Thoracic aorta (tissue), 2 donors: Measurements from ENCODE around the gene GPC3. TPM values are rescaled to one million over a fixed set of nuclear protein-coding genes. Genes with fewer than 3 reads are reported as not detected.

Experiments used
- ATAC-seq: fragments of 150-250 bp; one replicate; pipeline ENCODE4 v1.8.0; 2017; ENCODE audit warnings: low read depth; ENCODE audit not compliant: insufficient number of reproducible peaks, low FRiP score
- DNase-seq: peaks from one replicate; pipeline ENCODE4 v3.0.0-alpha.2; 2020; ENCODE audit warnings: low spot score
- H3K27ac ChIP-seq, 2 donors: fragments of 200-600 bp; sonication (generic); 1 replicate in 1 of 2; 2 replicates in 1 of 2; pipeline ENCODE4 v1.5.1; 2016; ENCODE audit warnings: mild to moderate bottlenecking in 2 of 2, moderate library complexity in 2 of 2
- H3K27me3 ChIP-seq: fragments of 200-600 bp; sonication (generic); replicated peaks from 2 replicates; pipeline ENCODE4 v1.6.0; 2016; ENCODE audit warnings: mild to moderate bottlenecking; ENCODE audit not compliant: insufficient read depth
- H3K36me3 ChIP-seq: fragments of 200-600 bp; sonication (generic); one replicate; pipeline ENCODE4 v1.5.1; 2016
- H3K4me1 ChIP-seq, 2 donors: fragments of 200-600 bp; sonication (generic); 1 replicate in 1 of 2; 2 replicates in 1 of 2; pipeline versions ENCODE4 v1.5.1 to v1.6.0; 2016; ENCODE audit warnings: low read depth in 2 of 2, mild to moderate bottlenecking in 1 of 2; ENCODE audit not compliant: control insufficient read depth in 1 of 2
- H3K4me3 ChIP-seq: fragments of 200-600 bp; sonication (generic); 2 replicates; pipeline ENCODE4 v1.5.1; 2016; ENCODE audit warnings: mild to moderate bottlenecking
- H3K9me3 ChIP-seq: fragments of 200-600 bp; sonication (generic); 2 replicates; pipeline ENCODE4 v1.5.1; 2016
- total RNA-seq, 2 donors: library from RNA; depleted of rRNA; stranded (reverse); fragments of >200 nt; gene quantifications; one replicate each; pipeline versions ENCODE4 v1.1.0 to v1.2.3, GENCODE V29; 2016
- TF ChIP-seq, protein P1 (sequence below): fragments of 200-600 bp; sonication (generic); IDR thresholded peaks from one replicate; pipeline ENCODE4 v1.5.1; 2019; ENCODE audit warnings: antibody characterized with exemption

GPC3 gene
- total RNA-seq, 2 donors from 2014 or later: 2.6 to 5.6 TPM

DNA sequence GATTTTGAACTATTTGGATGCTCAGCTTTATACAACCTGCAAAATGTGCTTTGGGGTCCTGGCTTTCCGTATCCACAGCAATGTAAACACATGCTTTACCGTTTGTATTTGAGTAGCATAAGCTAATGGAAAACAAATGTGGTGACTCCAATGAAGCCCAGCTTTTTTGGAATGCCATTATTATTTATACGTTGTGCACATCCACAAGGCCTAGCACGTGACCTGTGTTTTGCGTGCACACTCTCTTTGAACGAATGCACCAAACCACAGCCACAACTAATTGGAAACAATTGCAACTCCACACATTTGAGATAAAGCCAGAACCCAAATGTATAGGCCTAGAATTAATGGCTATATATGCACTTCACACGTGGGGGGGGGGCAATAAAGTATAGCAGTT lies 380.6 kb downstream of the GPC3 start:
- H3K9me3 ChIP-seq: no peaks in the 10 kb centered on the region
- no peaks in the 10 kb centered on the region for H3K36me3 ChIP-seq
- H3K27me3 ChIP-seq: no peaks in the 10 kb centered on the region
- DNase-seq: no peak
- no peak overlapping the region for H3K27ac ChIP-seq
- peaks cover 12 to 23% of the 10 kb centered on the region in 2 donors for H3K4me1 ChIP-seq
- ATAC-seq: no peak
- H3K4me3 ChIP-seq: no peak overlapping the region
- TF ChIP-seq, protein P1, sequence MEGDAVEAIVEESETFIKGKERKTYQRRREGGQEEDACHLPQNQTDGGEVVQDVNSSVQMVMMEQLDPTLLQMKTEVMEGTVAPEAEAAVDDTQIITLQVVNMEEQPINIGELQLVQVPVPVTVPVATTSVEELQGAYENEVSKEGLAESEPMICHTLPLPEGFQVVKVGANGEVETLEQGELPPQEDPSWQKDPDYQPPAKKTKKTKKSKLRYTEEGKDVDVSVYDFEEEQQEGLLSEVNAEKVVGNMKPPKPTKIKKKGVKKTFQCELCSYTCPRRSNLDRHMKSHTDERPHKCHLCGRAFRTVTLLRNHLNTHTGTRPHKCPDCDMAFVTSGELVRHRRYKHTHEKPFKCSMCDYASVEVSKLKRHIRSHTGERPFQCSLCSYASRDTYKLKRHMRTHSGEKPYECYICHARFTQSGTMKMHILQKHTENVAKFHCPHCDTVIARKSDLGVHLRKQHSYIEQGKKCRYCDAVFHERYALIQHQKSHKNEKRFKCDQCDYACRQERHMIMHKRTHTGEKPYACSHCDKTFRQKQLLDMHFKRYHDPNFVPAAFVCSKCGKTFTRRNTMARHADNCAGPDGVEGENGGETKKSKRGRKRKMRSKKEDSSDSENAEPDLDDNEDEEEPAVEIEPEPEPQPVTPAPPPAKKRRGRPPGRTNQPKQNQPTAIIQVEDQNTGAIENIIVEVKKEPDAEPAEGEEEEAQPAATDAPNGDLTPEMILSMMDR: no peak

DNA sequence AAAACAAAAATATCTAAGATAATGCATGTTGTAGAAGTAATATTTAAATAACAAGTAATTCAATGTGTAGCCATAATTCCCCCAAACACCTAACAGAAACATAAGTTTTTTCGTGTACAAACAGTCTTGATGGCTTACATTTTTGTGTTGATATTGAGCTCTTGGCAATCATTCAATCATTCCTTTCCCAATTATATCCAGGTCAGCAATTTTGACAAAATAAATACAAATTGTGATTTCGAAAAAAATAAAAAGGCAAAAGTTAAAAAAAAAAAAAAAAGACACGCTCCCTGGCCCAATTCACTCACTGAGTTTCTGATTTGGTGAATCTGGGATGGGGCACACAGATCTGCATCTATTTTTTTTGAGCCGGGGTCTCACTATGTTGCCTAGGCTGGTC lies 382.5 kb downstream of the GPC3 start:
- Histone ChIP-seq H3K9me3 (no peaks in the 10 kb centered on the region), H3K36me3 (no peaks in the 10 kb centered on the region), H3K4me1 (peaks cover 5 to 9% of the 10 kb centered on the region in 2 donors), H3K27me3 (no peaks in the 10 kb centered on the region), H3K27ac (no peak overlapping the region), H3K4me3 (no peak overlapping the region)
- ATAC-seq (no peak), DNase-seq (no peak)
- TF ChIP-seq, protein P1: no peak

DNA sequence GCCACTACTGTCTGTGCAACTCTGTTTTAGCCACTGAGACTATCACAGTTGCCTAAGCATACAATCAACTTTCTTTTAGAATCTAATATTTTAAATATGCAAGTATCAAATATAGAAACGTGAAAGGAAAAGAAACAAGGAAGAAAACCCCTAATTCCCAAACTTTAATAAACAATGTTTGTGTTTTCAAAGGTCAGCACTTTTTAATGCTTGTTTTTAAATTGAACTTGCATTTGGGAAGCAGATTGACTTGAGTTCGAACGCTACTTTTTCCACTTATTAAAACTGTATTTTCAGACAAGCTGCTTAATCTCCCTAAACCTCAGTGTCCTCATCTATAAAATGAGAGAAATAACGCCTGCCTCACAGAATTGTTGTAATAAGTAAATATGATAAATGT lies 384.3 kb downstream of the GPC3 start:
- Histone ChIP-seq H3K36me3 (no peaks in the 10 kb centered on the region), H3K4me3 (no peak overlapping the region), H3K9me3 (no peaks in the 10 kb centered on the region), H3K27me3 (no peaks in the 10 kb centered on the region), H3K27ac (no peak overlapping the region), H3K4me1 (no peaks in the 10 kb centered on the region)
- TF ChIP-seq, protein P1: no peak
- no peak for DNase-seq
- ATAC-seq: no peak

DNA sequence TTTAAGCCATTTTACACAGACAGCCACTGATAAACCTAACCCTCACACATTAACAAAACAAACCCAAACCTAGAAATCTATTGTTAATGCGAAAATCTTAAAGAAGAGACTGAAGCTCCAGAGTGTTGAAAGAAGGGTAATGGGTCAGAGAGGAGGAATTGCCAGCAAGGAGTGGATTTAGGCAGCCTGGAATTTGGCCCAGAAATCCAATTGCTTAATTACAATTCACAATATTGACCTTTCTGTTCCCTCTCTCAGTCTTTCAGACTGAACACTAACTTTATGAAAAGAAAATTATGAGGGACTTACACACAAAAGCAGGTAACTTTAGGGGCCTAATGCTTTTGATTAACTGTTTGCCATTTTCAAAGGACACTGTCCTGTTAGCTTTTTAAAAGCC lies 384.9 kb downstream of the GPC3 start:
- DNase-seq: no peak

DNA sequence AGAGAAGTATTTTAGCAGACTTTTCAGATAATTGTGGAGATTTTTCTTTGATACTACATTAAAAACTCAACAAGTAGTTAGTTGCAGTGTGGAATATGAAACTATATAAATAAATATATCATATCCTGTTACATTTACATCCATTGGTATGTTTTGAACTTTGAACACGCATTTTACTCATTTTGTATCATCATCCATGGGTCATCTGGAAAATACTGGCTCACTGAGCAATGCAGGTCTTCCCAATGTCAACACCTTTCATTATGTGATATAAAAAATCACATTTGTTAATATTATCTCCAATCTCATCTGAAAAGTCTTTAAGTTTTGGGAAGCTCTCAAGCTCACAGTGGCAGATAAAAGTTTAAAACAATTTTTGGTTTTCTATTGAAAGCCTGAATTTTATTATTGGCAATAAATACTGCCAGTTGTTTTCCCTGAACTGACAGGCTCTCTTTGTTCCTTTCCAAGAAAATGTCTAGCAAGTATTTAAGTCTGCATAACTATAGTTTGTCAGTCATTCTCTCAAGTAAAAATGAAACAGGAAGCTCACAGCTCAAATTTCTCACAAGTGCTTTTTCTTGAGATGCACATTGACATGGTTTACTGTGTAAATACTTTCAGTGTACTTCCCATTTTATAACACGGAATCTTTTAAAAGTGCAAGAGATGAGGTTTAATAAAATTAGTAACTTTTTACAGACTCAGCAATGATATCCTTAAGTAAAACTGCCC lies 386.6 kb downstream of the GPC3 start:
- H3K9me3 ChIP-seq: no peaks in the 10 kb centered on the region
- ATAC-seq (no peak), DNase-seq (no peak)
- TF ChIP-seq, protein P1: no peak
- H3K36me3 ChIP-seq: no peaks in the 10 kb centered on the region
- H3K27ac ChIP-seq: no peak overlapping the region
- no peaks in the 10 kb centered on the region for H3K4me1 ChIP-seq
- H3K27me3 ChIP-seq: no peaks in the 10 kb centered on the region
- H3K4me3 ChIP-seq: no peak overlapping the region

More for the DNA sequence above, 384.9 kb downstream of the GPC3 start:
- Histone ChIP-seq H3K9me3 (no peaks in the 10 kb centered on the region), H3K36me3 (no peaks in the 10 kb centered on the region), H3K27me3 (no peaks in the 10 kb centered on the region), H3K4me1 (no peaks in the 10 kb centered on the region), H3K4me3 (no peak overlapping the region), H3K27ac (no peak overlapping the region)
- no peak for ATAC-seq
- TF ChIP-seq, protein P1: no peak
